Ovary (tissue), 3 donors: ENCODE data around the gene LRIT2.

Experiments used
- CTCF ChIP-seq, 3 donors: fragments of 450-650 bp in 2 of 3; fragments of 200-600 bp in 1 of 3; IDR thresholded peaks; one replicate each; pipeline versions ENCODE4 v1.5.1 to v1.8.0; 2016 to 2022; ENCODE audit warnings: antibody characterized with exemption in 3 of 3, mild to moderate bottlenecking in 1 of 3
- EP300 ChIP-seq: sonication (generic); formaldehyde crosslinking; IDR thresholded peaks from one replicate; pipeline ENCODE4 v1.6.1; 2017; ENCODE audit warnings: antibody characterized with exemption
- POLR2A ChIP-seq: fragments of 450-650 bp; IDR thresholded peaks from one replicate; pipeline ENCODE4 v1.6.1; 2017; ENCODE audit warnings: antibody characterized with exemption, mild to moderate bottlenecking, moderate library complexity
- donor health status: DM: no; HTN: no; CAD: no.

- TF ChIP-seq CTCF (IDR thresholded peaks at IDR 0.05) (no peak), POLR2A (no peak), EP300 (no peak)
These were observed 8.6 kb upstream of the LRIT2 start for GRCh38 chr10:84233940-84234339.
